Activated T-cell treated with anti-CD3 and anti-CD28 coated beads, Interleukin-2, amount 50 U/mL, for 1 hour (primary cell): ENCODE measurements around the gene P3H3.

Source experiments
- DNase-seq: peaks from one replicate; pipeline ENCODE4 v3.0.0-alpha.2; 2020

The P3H3 gene

DNA sequence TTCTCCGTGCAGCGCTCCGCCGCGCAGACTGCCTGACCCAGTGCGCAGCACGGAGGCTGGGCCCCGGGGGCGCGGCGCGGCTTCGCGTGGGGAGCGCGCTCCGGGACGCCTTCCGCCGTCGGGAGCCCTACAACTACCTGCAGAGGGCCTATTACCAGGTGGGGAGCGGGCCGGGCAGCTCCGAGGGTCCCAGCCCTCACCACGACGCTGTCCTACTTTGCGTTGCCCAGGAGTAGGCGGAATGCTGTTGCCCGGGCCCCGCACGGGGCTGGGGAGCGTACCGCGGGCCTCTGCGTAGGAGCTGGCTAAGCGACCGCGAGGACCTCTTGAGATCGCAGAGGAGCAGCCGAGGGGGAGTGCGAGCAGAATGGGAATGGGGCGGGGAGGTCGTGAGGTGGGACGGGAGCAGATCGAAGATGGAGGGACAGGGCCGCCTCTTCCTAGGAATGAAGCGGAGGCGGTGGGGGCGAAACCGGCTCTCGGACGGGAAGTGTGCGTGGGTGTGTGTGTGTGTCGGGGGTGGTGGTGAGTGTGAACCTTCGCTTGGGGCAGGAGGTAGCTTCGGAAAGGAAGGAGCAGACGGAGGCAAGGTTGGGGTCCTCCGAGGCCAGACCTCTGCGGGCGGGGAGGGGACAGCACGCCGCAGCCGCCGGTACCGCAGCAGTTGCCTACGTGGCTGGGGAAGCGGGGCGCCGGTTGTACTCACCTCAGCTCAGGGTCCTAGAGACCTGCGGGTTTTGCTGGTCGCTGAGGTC lies 751 bp downstream of the P3H3 start:
- DNase-seq = peak; percentile 69

DNA sequence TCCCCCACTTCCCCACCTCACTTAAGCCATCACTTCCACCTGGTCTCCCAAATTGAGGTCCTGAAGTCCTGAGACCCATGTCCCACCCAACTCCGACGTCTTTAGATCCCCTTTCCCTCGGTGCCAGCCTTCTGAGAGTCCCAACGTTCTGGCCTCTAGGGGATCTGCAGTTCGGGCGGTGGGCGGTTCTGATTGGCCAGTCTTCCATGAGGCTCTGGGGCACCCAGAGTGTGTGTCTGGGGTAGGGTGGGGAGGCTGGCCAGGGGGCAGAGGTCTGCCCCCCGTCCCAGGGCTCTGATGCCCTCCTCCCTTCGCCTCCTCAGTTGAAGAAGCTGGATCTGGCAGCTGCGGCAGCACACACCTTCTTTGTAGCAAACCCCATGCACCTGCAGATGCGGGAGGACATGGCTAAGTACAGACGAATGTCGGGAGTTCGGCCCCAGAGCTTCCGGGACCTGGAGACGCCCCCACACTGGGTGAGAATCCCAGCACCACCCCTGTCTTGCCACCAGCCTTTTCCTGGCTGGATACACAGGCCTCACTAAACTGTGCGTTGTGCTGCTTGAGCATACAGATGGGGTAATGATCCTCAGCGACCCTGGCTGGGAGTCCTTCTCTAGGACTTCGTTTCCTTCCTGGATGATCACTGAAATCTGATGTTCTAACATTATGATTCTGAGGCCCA lies 1.5 kb downstream of the P3H3 start:
- no peak for DNase-seq

DNA sequence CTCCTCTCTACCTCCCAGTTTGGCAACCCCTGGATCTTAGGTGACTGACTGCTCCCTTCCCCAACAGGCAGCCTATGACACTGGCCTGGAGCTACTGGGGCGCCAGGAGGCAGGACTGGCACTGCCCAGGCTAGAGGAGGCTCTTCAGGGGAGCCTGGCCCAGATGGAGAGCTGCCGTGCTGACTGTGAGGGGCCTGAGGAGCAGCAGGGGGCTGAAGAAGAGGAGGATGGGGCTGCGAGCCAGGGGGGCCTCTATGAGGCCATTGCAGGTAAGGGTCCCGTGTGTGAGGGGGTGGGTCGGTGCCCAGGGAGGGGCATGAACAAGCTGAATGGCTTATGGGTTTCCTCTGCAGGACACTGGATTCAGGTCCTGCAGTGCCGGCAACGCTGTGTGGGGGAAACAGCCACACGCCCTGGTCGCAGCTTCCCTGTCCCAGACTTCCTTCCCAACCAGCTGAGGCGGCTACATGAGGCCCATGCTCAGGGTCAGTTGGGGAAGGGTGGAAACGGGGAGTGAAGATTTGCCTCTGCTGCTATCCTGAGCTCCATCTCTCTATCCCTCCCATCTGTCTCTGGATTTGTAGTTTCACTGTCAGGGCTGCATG lies 2.2 kb downstream of the P3H3 start:
- no peak for DNase-seq

DNA sequence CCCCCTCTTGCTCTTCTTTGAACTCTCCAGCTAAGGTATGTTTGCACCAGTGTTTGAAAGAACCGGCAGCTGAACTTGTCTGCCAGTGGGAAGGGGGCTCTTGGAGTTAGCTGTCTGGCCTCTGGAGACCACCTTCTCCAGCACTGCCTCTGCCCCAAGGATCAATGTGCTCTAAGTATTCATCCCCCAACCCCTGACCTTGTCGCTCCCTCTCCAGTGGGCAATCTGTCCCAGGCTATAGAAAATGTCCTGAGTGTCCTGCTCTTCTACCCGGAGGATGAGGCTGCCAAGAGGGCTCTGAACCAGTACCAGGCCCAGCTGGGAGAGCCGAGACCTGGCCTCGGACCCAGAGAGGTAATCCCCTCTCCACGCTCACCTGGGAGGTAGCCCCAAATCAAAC lies 2.8 kb downstream of the P3H3 start:
- no peak for DNase-seq

DNA sequence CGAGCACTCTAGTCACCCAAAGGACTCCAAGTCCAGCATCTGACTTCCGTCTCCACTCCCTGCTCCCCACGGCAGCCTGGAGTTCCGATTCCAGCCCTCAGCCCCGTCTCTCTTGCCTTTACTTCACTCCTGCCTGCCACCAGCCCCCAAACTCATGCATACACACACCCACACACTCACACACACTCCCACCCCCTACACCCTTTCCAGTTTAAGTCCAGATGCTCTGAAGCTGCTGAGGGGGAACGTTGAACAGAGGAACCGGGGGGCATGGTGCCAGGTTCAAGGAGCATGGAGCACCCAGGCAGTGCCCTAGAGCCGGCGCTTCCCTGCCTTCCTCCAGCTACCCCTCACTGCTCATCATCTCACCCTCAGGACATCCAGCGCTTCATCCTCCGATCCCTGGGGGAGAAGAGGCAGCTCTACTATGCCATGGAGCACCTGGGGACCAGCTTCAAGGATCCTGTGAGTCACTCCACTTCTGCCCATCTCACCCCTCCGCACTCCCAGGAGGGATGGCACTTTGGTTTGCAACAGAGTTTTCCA lies 3.3 kb downstream of the P3H3 start:
- DNase-seq = no peak

DNA sequence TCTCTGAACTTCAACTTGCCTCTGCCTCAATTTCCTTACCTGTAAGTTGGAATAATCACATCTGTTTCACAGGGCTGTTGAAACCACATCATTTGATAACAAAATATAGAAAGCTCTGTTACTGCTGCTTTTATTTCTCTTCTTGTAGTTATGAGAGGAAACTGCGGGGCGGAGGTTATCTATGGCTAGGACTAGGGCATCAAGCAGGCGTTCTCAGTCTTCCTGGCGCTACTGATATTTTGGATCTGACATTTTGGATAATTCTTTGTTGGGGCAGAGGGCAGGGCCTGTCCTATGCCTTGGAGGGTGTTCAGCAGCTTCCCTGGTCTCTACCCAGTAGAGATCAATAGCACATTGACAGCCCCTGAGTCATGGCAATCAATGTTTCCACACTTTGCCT lies 3.9 kb downstream of the P3H3 start:
- DNase-seq = no peak

DNA sequence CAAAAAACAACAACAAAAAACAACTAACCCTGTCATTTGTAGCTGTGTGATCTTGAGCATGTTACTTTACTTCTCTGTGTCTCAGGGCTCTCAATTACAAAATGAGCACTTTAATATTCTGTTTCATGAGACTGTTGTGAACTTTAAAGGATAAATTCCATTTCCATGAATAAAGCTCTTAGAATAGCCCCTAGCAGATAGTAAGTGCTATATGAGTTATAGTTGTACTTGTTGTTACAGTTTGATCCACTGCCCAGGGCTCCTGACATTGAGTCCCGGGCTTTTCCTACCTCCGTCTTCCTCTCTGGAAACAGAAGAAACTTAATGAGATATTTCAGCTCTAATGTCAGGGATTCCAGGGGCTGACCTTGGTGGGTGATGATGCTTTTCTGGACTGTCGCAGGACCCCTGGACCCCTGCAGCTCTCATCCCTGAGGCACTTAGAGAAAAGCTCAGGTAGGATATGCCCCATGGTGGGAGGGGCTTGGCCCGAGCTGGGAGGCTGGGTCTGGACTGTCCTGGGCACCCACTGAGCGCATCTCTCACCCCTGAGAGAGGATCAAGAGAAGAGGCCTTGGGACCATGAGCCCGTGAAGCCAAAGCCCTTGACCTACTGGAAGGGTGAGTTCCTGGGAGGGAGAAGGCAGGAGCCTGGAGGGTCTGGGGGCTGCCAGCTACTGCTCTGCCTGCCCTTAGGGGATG lies 5.1 kb downstream of the P3H3 start:
- DNase-seq = no peak

DNA sequence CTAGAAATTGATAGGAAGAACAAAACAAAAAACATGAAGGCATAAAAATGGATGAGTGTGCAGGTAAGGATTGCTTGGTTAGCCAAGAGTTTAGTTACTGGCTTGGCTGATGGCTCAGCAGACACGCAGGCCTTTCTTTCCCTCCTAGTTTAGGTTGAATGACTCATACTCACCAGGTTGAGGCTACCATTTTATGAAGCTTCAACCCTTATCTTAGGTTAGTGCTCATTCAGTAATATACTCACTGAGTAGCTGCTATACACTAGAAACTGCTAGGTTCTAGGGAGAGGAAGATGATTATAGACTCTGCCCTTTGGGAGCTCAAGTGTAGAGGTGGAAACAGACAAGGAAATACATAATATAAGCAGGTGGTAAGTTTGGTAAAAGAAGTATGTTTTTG lies 6.0 kb downstream of the P3H3 start:
- DNase-seq = no peak

DNA sequence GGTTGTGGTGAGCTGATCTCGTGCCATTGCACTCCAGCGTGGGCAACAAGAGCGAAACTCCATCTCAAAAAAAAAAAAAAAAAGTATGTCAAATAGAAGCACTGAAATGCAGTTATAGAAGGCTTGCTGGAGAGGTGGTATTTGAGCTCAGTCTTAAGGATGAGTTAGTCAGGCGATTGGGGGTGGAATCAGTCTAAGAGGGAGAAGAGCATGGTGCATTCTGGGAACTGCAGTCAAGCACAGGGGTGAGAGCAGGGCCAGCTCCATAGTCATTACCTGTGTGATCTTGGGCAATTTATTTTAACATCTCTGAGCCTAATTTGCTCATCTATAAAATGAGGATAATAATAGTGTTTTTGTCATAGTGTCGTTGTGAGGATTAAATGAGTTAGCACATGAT lies 6.7 kb downstream of the P3H3 start:
- no peak for DNase-seq

DNA sequence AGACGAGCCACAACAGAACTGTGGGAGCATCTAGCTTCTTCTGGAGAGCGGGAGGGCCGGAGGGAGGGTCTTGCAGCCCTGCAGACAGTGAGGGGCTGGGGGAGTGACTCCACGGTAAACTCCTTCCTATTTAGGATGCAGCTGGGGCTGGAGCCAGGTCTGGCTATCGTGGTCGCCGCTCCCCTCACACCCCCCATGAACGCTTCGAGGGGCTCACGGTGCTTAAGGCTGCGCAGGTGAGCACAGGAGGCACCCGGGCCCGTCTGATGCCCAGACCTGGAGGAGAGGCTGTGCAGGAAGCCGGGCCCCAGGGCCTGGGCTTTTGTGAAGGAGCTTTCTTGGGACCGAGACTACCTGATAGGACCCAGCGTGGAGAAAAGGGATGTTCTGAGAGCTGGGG lies 8.6 kb downstream of the P3H3 start:
- DNase-seq = no peak

DNA sequence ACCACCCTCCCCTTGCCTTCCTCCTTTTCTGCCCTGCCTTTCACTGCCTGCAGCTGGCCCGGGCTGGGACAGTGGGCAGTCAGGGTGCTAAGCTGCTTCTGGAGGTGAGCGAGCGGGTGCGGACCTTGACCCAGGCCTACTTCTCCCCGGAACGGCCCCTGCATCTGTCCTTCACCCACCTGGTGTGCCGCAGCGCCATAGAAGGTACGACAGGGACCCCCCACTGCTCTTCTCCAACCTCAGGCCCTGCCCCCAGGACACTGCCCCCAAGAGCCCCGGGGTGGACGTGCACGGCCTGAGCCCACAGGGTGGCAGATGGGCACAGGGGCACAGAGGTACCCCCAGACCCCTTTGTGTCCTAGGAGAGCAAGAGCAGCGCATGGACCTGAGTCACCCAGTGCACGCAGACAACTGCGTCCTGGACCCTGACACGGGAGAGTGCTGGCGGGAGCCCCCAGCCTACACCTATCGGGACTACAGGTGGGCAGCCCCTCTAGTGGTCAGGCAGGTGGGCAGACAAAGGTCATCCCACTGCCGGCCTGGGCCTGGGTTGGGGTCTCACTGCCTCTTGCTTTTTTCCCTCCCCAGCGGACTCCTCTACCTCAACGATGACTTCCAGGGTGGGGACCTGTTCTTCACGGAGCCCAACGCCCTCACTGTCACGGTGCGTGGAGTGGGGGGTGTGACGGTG lies 9.3 kb downstream of the P3H3 start:
- no peak for DNase-seq

DNA sequence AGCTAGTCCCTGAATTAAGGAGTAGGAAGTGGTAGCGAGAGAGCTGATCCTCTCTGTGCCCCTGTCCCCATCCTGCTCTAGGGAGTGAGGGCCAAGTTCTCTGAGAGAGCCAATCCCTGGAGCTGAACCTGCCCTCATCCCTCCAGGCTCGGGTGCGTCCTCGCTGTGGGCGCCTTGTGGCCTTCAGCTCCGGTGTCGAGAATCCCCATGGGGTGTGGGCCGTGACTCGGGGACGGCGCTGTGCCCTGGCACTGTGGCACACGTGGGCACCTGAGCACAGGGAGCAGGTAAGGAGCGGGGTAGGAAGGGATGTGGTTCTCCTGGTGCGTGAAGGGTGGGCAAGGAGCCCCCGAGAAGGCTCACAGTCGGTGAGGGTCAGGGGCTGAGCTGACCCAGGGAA lies 10.6 kb downstream of the P3H3 start:
- no peak for DNase-seq

DNA sequence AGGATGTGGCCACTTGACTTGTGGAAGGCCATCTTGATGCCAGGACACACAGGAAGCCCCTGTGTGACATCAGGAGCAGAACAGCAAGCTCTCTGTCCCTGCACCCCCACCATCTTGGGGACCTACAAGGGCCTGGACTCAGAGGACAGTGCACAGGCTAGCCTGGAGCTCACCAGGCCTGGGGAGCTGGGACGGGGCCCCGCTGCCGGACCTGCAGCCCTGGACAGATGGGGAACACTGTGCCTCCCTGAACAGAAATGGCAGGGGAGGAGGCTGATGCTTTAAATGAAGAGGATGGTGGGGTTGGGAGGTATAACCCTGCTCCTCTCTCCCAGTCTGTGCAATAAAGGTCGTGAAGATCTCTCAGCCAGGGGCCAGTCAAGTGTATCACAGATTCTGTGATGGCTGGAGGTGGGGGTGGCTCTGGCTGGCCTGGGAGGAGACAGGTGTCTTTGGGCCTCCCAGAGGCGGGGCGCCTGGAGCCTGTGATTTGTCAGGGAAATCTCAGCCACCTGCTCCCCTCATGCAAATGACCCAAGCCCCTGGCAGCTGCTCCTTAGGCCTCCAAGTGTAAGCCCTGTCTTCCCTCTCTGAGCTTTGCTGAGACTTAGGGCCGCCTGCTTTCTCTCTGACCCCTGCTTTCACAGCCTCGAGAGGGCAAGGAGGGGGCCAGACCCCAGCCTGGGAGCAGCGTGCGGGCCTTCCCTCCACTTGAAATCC lies 11.4 kb downstream of the P3H3 start:
- no peak for DNase-seq

DNA sequence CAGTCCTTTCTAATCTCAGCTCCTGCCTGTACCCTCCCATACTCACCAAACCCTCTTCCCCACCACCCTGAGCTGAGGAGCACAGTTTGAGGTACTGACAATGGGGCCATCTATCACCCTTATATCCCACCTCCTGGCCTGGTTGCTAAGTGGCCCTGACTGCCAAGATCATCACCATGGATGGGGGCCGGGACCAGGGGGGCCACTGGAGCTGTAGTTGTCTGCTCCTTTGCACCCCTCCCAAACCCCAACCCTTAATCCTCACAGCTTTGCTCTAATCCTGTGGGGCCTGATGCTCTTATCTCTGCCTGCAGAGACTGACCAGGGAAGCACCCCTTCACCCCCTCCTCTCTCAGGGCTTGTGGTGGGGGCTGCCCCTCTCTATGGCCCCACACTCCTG lies 12.1 kb downstream of the P3H3 start:
- no peak for DNase-seq

DNA sequence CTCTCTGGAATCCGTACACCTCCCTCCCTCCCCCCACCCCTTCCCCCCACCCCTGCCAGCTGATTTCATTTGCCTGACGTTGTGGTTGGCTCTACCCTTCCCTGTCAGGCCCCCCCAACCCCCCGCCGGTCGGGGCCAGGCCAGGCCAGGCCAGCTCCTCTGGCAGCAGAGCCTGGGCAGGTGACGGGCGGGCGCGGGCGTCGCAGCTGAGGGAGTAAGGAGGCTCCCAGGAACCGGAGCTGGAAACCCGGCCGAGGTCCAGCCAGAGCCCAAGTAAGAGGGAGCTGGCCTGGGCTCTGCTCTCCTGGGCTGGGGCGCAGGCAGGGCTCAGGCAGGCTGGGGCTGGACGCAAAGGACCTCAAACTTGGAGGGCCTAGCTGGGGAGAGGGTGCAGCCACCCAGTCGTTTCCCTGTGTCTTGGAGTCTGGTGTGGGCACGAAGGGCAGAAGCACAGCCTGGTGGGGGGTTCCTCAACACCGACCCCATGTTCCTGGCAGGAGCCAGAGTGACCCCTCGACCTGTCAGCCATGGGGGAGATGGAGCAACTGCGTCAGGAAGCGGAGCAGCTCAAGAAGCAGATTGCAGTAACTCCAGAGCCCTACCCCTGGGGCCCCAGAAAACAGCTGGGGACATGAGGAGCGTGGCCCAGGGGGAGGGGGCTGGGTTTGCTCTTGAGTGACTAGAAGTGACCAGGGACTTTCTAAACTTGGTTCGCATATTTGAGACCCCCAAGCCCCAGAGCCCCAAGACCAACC lies 12.7 kb downstream of the P3H3 start, which contains the start of gene GNB3:
Gene GNB3 (plus strand): TSS at position 165 of the 755 bp plus-strand sequence. CDS start 363 bp downstream, at position 528.
- DNase-seq = no peak

DNA sequence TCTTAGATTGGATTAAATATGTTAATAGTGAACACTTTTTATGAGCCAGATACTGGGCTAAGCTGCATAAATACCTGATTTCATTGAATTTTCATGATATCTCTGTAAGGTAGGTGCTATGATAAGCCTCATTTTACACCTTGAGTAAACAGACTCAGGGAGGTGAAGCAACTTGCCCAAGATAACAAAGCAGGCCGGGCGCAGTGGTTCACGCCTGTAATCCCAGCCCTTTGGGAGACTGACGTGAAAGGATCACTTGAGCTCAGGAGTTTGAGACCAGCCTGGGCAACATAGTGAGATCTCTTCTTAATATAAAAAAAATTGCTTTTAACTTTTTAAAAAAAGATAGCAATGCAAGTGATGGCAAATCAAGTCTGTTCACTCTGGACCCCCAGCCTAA lies 13.9 kb downstream of the P3H3 start:
- DNase-seq = no peak

DNA sequence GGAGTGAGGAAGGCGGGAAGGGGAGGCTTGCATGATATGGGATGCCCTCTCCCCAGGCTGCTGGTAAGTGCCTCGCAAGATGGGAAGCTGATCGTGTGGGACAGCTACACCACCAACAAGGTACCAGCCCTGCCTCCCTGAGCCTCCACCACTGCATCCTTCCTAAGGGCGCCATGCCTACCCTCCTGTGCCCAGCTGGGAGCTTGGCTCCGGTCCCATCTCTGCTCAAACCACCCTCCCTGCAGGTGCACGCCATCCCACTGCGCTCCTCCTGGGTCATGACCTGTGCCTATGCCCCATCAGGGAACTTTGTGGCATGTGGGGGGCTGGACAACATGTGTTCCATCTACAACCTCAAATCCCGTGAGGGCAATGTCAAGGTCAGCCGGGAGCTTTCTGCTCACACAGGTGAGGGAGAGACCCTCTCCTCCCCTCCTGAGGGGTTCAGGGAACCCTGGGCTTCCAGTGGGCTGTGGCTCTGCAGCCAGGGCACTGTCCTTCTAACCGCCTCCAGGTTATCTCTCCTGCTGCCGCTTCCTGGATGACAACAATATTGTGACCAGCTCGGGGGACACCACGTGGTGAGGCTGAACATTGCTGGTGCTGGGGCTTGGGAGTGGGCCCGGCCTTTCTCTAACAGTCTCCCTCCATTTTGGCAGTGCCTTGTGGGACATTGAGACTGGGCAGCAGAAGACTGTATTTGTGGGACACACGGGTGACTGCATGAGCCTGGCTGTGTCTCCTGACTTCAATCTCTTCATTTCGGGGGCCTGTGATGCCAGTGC lies 15.1 kb downstream of the P3H3 start:
- no peak for DNase-seq

DNA sequence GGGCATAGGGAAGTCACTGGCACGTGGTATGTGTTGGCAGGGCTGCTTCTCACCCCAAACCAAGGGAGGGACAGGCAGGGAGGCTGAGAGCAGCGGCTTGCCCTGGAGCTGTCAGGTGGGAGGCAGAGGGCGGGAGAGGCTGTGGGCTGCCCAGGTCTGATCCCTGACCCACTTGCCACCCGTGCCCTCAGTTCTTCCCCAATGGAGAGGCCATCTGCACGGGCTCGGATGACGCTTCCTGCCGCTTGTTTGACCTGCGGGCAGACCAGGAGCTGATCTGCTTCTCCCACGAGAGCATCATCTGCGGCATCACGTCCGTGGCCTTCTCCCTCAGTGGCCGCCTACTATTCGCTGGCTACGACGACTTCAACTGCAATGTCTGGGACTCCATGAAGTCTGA lies 17.2 kb downstream of the P3H3 start:
- DNase-seq = no peak

DNA sequence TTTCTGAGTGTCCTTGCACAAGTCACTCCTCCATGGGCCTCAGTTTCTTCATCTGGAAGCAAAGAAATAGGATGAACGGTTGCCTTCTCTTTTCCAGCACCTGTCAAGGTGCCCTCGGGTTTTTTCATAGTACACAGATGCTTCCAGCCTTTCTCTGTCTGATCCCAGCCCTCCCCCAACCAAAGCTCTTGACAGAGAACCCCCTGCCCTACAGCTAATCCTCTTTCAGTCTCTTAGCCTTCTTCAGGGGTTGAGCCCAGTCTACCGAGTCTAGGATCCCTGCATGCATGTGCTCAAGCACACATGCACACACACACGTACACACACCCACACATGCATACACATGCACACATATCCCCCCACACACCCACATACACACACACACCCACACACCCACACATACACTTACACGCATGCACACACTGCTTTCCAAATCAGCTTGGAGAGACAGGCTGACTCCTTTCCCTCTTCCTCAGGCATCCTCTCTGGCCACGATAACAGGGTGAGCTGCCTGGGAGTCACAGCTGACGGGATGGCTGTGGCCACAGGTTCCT lies 18.2 kb downstream of the P3H3 start:
- DNase-seq = no peak

DNA sequence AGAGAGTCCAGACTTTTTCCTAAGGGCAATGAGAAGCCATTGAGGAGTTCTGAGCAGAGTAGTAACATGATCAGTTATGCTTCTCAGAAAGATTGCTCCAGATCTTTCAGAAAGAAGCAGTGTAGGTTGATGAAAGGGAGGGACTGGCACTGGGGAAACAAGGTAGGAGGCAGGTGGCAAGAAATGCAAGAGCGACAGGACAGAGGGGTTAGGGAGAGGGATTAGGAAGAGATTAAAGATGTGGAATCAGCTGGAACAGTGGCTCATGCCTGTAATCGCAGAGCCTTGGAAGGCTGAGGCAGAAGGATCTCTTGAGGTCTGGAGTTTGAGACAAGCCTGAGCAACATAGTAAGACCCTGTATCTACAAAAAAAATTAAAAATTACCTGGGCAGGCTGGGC lies 19.5 kb downstream of the P3H3 start:
- DNase-seq = no peak
